HG02852 (cell line): Measurements from ENCODE around the gene SPX.

Experiments
- ATAC-seq: cut with Tn5 transposase; IDR thresholded peaks from one replicate; pipeline ENCODE4 v1.9.1; 2021; ENCODE audit warnings: mild to moderate bottlenecking, moderate library complexity; ENCODE audit not compliant: unreplicated experiment

Gene SPX

GRCh38 chr12:21538061-21538653 lies 12.1 kb downstream of the SPX start:
- no peak for ATAC-seq

GRCh38 chr12:21539797-21540196 lies 13.7 kb downstream of the SPX start:
- ATAC-seq, result peak; percentile 47

- no peak for ATAC-seq
These were observed 15.7 kb downstream of the SPX start for GRCh38 chr12:21541773-21542172.

GRCh38 chr12:21542403-21542802 lies 16.3 kb downstream of the SPX start:
- ATAC-seq, result no peak

GRCh38 chr12:21543151-21543550 lies 17.1 kb downstream of the SPX start:
- no peak for ATAC-seq

- ATAC-seq, result no peak
These were observed 19.5 kb downstream of the SPX start for GRCh38 chr12:21545557-21545956.

- ATAC-seq, result no peak
These were observed 20.6 kb downstream of the SPX start for GRCh38 chr12:21546716-21547115.

GRCh38 chr12:21547437-21547836 lies 21.3 kb downstream of the SPX start:
- ATAC-seq, result no peak

GRCh38 chr12:21551841-21552465 lies 25.9 kb downstream of the SPX start:
- ATAC-seq, result no peak

GRCh38 chr12:21552635-21553328 lies 26.7 kb downstream of the SPX start:
- no peak for ATAC-seq

- no peak for ATAC-seq
These were observed 27.2 kb downstream of the SPX start for GRCh38 chr12:21553329-21553675.

GRCh38 chr12:21558100-21558679 lies 32.1 kb downstream of the SPX start:
- ATAC-seq, result no peak

- ATAC-seq, result no peak
These were observed 33.9 kb downstream of the SPX start for GRCh38 chr12:21559855-21560569.

- no peak for ATAC-seq
These were observed 35.1 kb downstream of the SPX start for GRCh38 chr12:21561158-21561557.

- ATAC-seq, result no peak
These were observed 36.8 kb downstream of the SPX start for GRCh38 chr12:21562859-21563258.

- ATAC-seq, result no peak
These were observed 40.3 kb downstream of the SPX start for GRCh38 chr12:21566223-21566906.

- no peak for ATAC-seq
These were observed 40.9 kb downstream of the SPX start for GRCh38 chr12:21566907-21567394.

- ATAC-seq, result no peak
These were observed 42.0 kb downstream of the SPX start for GRCh38 chr12:21568115-21568514.

- ATAC-seq, result no peak
These were observed 45.0 kb downstream of the SPX start for GRCh38 chr12:21571046-21571445.

GRCh38 chr12:21573733-21574358 lies 47.8 kb downstream of the SPX start:
- no peak for ATAC-seq
